Ovary (tissue), 9 donors: ENCODE data around the gene MYH11. TPM values are rescaled to one million over a fixed set of nuclear protein-coding genes. Genes with fewer than 3 reads are reported as not detected.

ENCODE experiments used
- DNase-seq, 5 donors: peaks; one replicate each; pipeline ENCODE4 v3.0.0-alpha.2; 2019 to 2020
- H3K27ac ChIP-seq, 2 donors: fragments of 200-600 bp; one replicate each; pipeline versions ENCODE4 v1.5.1 to v1.8.0; 2019 to 2022
- H3K27me3 ChIP-seq: fragments of 200-600 bp; one replicate; pipeline ENCODE4 v1.8.0; 2022
- H3K36me3 ChIP-seq: fragments of 200-600 bp; sonication (generic); one replicate; pipeline ENCODE4 v1.5.1; 2019
- H3K4me1 ChIP-seq: one replicate; pipeline ENCODE4 v1.8.1; 2013; ENCODE audit warnings: mild to moderate bottlenecking, moderate library complexity; ENCODE audit not compliant: insufficient read depth
- H3K4me3 ChIP-seq: fragments of 200-600 bp; sonication (generic); one replicate; pipeline ENCODE4 v1.5.1; 2017
- H3K9me3 ChIP-seq, 2 donors: fragments of 200-600 bp in 1 of 2; sonication (generic) in 1 of 2; one replicate each; pipeline versions ENCODE4 v1.5.1 to v1.8.1; 2013 to 2019; ENCODE audit warnings: mild to moderate bottlenecking in 1 of 2, moderate library complexity in 1 of 2
- EP300 ChIP-seq: sonication (generic); formaldehyde crosslinking; IDR thresholded peaks from one replicate; pipeline ENCODE4 v1.6.1; 2017; ENCODE audit warnings: antibody characterized with exemption
- POLR2A ChIP-seq: fragments of 450-650 bp; IDR thresholded peaks from one replicate; pipeline ENCODE4 v1.6.1; 2017; ENCODE audit warnings: antibody characterized with exemption, mild to moderate bottlenecking, moderate library complexity
- WGBS, 3 donors: extraction: QIAGEN DNeasy Blood & Tissue Kit in 1 of 3; methylation state at CpG; one replicate each; pipeline versions ENCODE4 v1.1.5 to v1.1.7; 2013 to 2017; 5-methylcytosine and 5-hydroxymethylcytosine counted together
- intact Hi-C, 4 donors: fragments of 100-400 bp; cut with DNase I; formaldehyde crosslinking; loops; one replicate each; pipeline versions ENCODE4 v1.11.0 to v1.15.1; 2022 to 2023
- polyA plus RNA-seq, 2 donors: library from polyadenylated mRNA; stranded (reverse); fragments of 200-250 nt in 1 of 2; fragments of 350-450 nt in 1 of 2; fragmentation: Illumina TruSeq in 1 of 2; extraction: RNeasy Lipid Tissue Mini Kit (QIAGEN cat#74804) in 1 of 2; gene quantifications; one replicate each; pipeline ENCODE4 v1.2.3, GENCODE V29; 2013 to 2014
- small RNA-seq: library from RNA; depleted of rRNA; stranded (forward); fragments of <200 nt; gene quantifications from one replicate; pipeline ENCODE3, GENCODE V24; 2016
- total RNA-seq, 7 donors: library from RNA; depleted of rRNA in 2 of 7; stranded (reverse); fragments of >200 nt in 2 of 7; fragmentation: NEBNext Ultra II Directional in 3 of 7; extraction: Animal tissue kit (Norgen Biotek cat#: 25700) in 3 of 7; gene quantifications; one replicate each; pipeline versions ENCODE4 v1.1.0 to v1.2.4, GENCODE V29; 2016 to 2023
- TF ChIP-seq, protein P1 (sequence below), 3 donors: fragments of 450-650 bp in 2 of 3; fragments of 200-600 bp in 1 of 3; IDR thresholded peaks; one replicate each; pipeline versions ENCODE4 v1.5.1 to v1.8.0; 2016 to 2022; ENCODE audit warnings: antibody characterized with exemption in 3 of 3, mild to moderate bottlenecking in 1 of 3
- donor health status: DM: no; HTN: no; CAD: no; lungs with moderate emphysema.
- donor health status: DM: no; HTN: no; CAD: no.
- donor health status: Bipolar disorder and iron deficiency.
- donor health status: DM: yes; HTN: yes; CAD: no.
- donor health status: DM: no; HTN: no; CAD: no.
- donor health status: DM: yes; HTN: yes; CAD: no.

The MYH11 gene
- total and polyA plus RNA-seq, 9 donors, result 50.9 to 2,765 (median 263) TPM

DNA sequence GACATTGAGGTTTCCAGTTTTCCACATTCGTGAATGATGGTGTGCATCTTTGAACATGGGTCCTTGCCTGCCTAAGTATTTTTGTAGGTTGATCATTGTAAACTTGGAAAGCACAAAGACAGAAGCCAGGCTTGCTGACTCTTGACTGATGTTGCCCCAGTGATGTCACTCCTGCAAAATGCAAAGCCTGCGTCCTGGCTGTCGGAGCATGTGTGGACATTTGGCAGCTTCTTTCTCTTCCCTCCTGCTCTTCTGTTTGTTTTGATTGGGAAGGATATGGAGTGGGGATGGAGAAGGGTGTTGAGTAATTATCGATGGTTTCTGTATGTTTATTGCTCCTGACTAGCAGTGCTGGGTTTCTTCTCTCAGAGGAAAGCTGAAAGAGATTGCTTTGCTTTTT, 203.6 kb downstream of the MYH11 start:
- TF ChIP-seq EP300, result no peak
- TF ChIP-seq, protein P1, sequence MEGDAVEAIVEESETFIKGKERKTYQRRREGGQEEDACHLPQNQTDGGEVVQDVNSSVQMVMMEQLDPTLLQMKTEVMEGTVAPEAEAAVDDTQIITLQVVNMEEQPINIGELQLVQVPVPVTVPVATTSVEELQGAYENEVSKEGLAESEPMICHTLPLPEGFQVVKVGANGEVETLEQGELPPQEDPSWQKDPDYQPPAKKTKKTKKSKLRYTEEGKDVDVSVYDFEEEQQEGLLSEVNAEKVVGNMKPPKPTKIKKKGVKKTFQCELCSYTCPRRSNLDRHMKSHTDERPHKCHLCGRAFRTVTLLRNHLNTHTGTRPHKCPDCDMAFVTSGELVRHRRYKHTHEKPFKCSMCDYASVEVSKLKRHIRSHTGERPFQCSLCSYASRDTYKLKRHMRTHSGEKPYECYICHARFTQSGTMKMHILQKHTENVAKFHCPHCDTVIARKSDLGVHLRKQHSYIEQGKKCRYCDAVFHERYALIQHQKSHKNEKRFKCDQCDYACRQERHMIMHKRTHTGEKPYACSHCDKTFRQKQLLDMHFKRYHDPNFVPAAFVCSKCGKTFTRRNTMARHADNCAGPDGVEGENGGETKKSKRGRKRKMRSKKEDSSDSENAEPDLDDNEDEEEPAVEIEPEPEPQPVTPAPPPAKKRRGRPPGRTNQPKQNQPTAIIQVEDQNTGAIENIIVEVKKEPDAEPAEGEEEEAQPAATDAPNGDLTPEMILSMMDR (IDR thresholded peaks at IDR 0.05), result no peak
- no peak for TF ChIP-seq POLR2A
- no peaks in the 10 kb centered on the region for H3K9me3 ChIP-seq
- no peaks in the 10 kb centered on the region for H3K36me3 ChIP-seq
- no peak for DNase-seq
- H3K27ac ChIP-seq, result no peak overlapping the region
- H3K4me3 ChIP-seq, result no peak overlapping the region
- WGBS, 3 donors, result 14 to 22% (median 21%) methylated on average over 4 of the region's 4 CpGs
- H3K4me1 ChIP-seq, result peaks cover 4% of the 10 kb centered on the region
- intact Hi-C loops, result no loop called here
- no peaks in the 10 kb centered on the region for H3K27me3 ChIP-seq

Small RNA genes within 50 kb of the gene (small RNA-seq; reads per million reads assigned to genes)
- gene RNU6-213P, result not detected

Other genes with a start within 250 kb of the MYH11 start
- gene MARF1, start 213.9 kb downstream of the MYH11 start, total RNA-seq, result 10 to 100 TPM; 23.1 to 95.7 (median 85.7) TPM
- gene MARF1, start 213.9 kb downstream of the MYH11 start, polyA plus RNA-seq, result 10 to 100 TPM; 30.1 to 71.8 TPM
- gene NDE1, start 206.8 kb downstream of the MYH11 start, total RNA-seq, result 10 to 100 TPM; 11.7 to 26.7 (median 22.4) TPM
- gene NDE1, start 206.8 kb downstream of the MYH11 start, polyA plus RNA-seq, result 10 to 100 TPM in 1 of 2 donors, 1 to 10 TPM in 1; 9.8 to 31.9 TPM
- gene CEP20, start 31.6 kb upstream of the MYH11 start, total RNA-seq, result 10 to 100 TPM; 23.4 to 41.3 (median 30.9) TPM
- gene CEP20, start 31.6 kb upstream of the MYH11 start, polyA plus RNA-seq, result 10 to 100 TPM; 26.8 to 44.4 TPM
- gene ABCC1, start 92.6 kb upstream of the MYH11 start, total RNA-seq, result 10 to 100 TPM; 10.0 to 31.1 (median 24.9) TPM
- 10 to 100 TPM; 10.3 to 17.3 TPM for gene ABCC1, start 92.6 kb upstream of the MYH11 start, polyA plus RNA-seq